ENCODE data around the gene ACTR1A.
"Not testable (repeated sequence)": the region's sequence is repeated elsewhere in the genome, so short reads cannot be mapped to it uniquely, and the experiment has no call there.

The ACTR1A gene

GRCh38 chr10:102484021-102484420, 18.5 kb downstream of the ACTR1A start:
- no peak for DNase-seq (ENCODE audit: low spot score)

GRCh38 chr10:102480396-102480795, 22.1 kb downstream of the ACTR1A start:
- DNase-seq (ENCODE audit: low spot score) = no peak

GRCh38 chr10:102479651-102480050, 22.9 kb downstream of the ACTR1A start:
- DNase-seq (ENCODE audit: low spot score) = no peak

GRCh38 chr10:102476466-102477141, 25.9 kb downstream of the ACTR1A start:
- DNase-seq (ENCODE audit: low spot score) = no peak

DNA sequence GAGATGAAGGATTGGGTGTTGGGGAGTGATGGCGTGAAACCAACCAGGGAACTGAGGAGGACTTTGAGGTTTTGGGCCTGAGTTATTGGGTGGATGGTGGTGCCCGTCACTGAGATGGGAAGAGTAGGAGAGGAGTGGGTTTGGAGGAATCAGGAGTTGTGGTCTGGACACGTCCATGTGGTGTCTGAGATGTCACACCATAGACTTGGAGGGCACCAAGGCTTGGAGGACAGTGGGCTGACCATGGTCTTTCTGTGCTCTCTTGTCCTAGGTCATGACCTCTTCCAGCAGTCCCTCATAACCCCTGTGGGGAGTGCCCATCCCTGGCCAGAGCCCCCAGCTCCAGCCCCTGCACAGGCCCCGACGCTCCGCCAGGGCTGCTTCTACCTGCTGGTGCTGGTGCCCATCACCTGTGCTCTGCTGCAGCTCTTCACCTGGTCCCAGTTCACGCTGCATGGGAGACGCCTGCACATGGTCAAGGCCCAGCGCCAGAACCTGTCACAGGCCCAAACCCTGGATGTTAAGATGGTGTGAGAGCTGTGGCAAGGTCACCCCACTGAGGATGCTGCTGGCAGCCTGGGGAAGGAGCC, 27.0 kb downstream of the ACTR1A start:
- DNase-seq (ENCODE audit: low spot score) = no peak

DNA sequence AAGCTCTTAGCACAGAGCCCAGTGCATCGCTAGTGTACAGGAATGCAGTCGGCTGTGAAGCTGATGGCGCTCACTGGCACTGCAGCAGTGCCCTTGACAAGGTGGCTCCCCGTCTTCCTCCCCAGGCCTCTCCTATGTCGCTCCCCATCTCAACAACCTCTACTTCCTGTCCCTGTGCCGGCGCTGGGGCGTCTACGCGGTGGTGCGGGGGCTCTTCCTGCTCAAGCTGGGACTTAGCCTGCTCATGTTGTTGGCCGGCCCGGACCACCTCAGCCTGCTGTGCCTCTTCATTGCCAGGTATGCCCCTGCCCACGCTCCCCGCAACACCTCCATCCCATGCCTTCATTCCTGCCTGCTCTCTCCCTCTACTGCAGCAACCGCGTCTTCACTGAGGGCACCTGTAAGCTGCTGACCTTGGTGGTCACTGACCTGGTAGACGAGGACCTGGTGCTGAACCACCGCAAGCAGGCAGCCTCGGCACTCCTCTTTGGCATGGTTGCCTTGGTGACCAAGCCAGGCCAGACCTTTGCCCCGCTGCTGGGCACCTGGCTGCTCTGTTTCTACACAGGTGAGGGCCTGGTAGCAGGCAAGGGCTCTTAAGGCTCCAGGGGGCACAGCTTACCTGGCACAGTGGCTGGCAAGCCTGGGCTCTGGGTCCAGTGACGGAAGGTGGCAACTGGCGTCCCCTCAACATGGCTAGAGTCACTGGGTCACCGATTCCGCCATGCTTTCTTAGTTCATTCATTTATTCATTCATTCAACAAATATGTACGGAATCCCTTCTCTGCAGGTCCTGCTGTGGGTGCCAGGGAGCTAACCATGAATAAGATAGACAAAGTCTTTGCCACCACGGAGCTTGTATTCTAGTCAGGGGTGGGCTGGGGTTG, 28.8 kb downstream of the ACTR1A start:
- DNase-seq (ENCODE audit: low spot score) = no peak

DNA sequence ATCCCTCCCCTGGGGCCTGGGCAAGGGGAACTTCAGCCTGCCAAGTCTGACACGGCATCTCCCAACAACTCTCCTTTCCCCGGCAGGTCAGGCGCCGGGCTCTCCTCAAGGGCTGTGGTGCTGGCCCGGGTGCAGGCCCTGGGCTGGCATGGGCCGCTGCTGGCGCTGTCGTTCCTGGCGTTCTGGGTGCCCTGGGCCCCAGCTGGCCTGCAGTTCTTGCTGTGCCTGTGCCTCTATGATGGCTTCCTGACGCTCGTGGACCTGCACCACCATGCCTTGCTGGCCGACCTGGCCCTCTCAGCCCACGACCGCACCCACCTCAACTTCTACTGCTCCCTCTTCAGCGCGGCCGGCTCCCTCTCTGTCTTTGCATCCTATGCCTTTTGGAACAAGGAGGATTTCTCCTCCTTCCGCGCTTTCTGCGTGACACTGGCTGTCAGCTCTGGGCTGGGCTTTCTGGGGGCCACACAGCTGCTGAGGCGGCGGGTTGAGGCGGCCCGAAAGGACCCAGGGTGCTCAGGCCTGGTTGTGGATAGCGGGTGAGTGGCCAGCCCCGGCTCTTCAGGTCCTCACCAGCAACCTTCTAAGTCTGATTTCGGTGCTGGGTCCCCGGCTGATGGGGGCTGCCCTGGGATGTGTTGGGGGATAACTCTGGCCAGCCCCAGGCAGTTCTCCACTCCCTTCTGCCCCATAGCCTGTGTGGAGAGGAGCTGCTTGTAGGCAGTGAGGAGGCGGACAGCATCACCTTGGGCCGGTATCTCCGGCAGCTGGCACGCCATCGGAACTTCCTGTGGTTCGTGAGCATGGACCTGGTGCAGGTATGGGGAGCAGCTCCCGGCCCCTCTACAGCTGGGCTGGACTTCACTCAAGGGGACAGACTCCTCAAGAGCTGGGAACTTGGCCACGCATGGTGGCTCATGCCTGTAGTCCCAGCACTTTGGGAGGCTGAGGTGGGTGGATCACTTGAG, 31.6 kb downstream of the ACTR1A start:
- no peak for DNase-seq (ENCODE audit: low spot score)

GRCh38 chr10:102468683-102469082, 33.8 kb downstream of the ACTR1A start:
- no peak for DNase-seq (ENCODE audit: low spot score)

- DNase-seq (ENCODE audit: low spot score) = no peak
Observed at GRCh38 chr10:102467971-102468438, 34.5 kb downstream of the ACTR1A start.

DNA sequence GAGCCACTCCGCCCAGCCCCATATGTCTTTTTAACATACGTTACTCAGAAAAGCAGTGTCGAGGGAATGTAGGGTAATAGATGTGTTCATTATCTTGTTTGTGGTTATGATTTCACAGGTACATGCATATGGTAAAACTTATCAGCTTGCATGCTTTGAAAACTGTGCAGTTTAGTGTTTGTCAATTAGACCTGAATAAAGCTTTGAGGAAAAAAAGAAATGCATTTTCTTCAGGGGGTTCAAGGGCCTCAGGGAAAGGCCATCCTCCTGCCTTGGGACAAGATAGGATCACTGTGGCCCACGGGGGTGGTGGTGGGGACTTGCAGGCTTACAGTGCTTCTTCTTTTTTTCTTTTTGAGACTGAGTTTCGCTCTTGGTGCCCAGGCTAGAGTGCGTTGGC, 35.2 kb downstream of the ACTR1A start:
- DNase-seq (ENCODE audit: low spot score) = no peak

GRCh38 chr10:102465466-102465865, 37.0 kb downstream of the ACTR1A start:
- DNase-seq (ENCODE audit: low spot score) = no peak

DNA sequence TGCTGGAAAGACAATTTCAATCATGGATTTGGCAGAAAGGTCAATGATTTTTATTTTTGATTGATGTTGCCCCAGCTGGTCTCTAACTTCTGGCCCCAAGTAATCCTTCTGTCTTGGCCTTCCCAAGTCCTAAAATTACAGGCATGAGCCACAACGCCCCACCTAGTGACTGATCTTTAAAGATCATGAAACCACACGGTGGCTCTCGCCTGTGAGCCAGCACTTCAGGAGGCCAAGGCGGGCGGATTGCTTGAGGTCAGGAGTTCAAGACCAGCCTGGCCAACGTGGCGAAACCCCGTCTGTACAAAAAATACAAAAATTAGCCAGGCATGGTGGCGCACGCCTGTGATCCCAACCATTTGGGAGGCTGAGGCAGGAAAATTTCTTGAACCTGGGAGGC, 38.5 kb downstream of the ACTR1A start:
- no peak for DNase-seq (ENCODE audit: low spot score)

DNA sequence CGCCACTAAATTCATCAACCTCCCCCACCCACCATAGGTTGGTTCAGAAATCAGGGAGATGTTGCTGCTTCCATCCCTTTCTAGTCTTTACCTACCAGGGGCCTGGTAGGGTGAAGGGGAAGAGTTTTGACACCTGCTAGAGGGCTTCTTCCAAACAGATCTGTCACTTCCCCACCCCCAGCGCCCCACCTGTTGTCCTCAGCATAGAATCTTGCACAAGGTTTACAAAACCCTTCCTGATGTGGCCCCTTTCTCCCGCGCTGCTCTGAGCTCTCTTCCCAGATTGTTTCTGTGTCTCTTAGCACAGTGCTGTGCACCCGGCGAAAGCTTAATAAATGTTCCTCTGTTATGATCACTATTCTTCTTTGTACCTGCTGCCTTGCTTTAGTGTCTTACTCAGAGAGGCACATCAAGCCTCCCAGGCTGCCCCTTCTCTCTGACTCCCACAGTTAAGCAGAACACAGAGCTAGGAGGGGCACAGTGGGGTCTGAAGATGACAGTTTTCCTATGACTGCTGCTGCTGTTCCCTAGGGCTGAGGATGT, 39.9 kb downstream of the ACTR1A start:
- no peak for DNase-seq (ENCODE audit: low spot score)

- DNase-seq (ENCODE audit: low spot score) = peak; percentile 96
Observed at GRCh38 chr10:102461187-102462054, 41.1 kb downstream of the ACTR1A start.

DNA sequence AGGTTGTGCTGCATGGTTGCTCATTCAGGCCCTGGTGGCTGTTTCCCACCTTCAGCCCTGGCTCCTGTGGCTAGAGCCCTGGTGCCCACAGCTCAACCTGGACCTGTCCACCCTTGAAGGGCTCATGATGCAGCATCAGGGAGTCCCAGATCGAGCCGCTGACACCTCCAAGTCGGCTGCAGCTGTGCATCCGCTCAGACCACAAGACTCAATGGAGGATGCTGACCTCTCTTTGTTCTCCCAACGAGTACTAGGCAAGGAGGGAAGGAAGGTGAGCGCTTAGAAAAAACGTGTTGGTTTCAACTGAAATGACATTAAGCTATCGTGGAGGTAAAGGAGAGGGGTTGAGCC, 41.7 kb downstream of the ACTR1A start:
- no peak for DNase-seq (ENCODE audit: low spot score)

GRCh38 chr10:102458656-102459055, 43.9 kb downstream of the ACTR1A start:
- DNase-seq (ENCODE audit: low spot score) = no peak

DNA sequence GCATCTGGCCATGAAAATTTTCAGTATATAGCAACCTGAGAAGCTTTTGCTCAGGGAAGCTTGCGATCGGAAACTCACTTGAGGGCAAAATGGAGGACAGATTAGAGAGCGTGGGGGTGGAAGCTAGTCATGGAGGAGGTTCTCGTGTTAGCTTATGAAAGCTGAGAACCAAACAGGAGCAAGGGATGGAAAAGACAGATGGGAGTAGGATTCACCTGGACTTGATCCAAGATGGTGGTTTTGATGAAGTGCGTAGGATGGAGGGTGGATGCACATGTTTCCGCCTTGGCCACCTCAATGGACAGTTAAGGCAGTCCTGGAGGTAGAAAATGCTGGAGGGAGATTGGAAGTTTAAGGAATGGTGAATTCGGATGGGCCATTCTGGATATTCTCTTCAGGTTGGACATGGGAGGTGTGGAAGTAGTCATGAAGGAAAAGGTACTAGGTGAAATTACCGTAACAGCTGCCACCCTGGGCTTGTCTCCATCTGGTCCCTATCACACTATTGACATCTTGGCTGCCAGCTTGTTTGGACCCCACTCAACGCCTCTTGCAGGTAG, 44.8 kb downstream of the ACTR1A start:
- DNase-seq (ENCODE audit: low spot score) = no peak

GRCh38 chr10:102455893-102456471, 46.5 kb downstream of the ACTR1A start:
- no peak for DNase-seq (ENCODE audit: low spot score)

DNA sequence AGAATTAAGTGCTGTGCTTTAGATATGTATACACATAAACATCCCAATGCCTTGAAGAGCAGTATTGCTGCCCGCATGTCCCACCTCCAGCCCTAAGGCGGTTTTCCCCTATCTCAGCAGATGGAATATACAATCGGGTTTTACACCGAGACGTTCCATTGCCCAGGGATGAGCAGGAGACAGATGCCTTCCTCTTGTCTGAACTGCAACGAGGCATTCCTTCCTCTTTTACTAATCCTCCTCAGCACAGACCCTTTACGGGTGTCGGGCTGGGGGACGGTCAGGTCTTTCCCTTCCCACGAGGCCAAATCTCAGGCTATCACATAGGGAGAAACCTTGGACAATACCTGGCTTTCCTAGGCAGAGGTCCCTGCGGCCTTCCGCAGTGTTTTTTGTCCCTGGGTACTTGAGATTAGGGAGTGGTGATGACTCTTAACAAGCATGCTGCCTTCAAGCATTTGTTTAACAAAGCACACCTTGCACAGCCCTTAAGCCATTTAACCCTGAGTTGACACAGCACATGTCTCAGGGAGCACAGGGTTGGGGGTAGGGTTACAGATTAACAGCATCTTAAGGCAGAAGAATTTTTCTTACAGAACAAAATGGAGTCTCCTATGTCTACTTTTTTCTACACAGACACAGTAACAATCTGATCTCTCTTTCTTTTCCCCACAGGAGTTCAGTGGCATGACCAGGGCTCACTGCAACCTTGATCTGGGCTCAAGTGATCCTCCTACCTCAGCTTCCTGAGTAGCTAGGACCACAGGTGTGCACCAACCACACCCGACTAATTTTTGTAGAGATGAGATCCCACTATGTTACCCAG, 47.6 kb downstream of the ACTR1A start:
- DNase-seq (ENCODE audit: low spot score) = not testable (repeated sequence)

All from ecto neural progenitor cell (in vitro differentiated cells).